ENCODE measurements around the gene TBR1.

- TF ChIP-seq CTCF (conservative IDR thresholded peaks at IDR 0.05) (no peak), EZH2 (IDR thresholded peaks at IDR 0.05; ENCODE audit: low read depth) (no peak)
Measured at GRCh38 chr2:161412346-161412745, 3.8 kb upstream of the TBR1 start.
